Hepatocyte (in vitro differentiated cells): ENCODE measurements around the gene ABR. TPM values are rescaled to one million over a fixed set of nuclear protein-coding genes. Genes with fewer than 3 reads are reported as not detected.

Experiments
- DNase-seq: peaks from one replicate; pipeline ENCODE4 v3.0.0-alpha.2; 2016; ENCODE audit warnings: low spot score
- H2AFZ ChIP-seq: fragments of 200-600 bp; sonication (generic); 2 replicates; pipeline ENCODE4 v1.6.0; 2016; ENCODE audit warnings: antibody characterized with exemption, mild to moderate bottlenecking
- H3K27ac ChIP-seq: fragments of 200-600 bp; sonication (generic); 2 replicates; pipeline ENCODE4 v1.5.1; 2016; ENCODE audit warnings: mild to moderate bottlenecking
- H3K27me3 ChIP-seq: fragments of 200-600 bp; sonication (generic); 2 replicates; pipeline ENCODE4 v1.6.1; 2016
- H3K36me3 ChIP-seq: fragments of 200-600 bp; sonication (generic); replicated peaks from 2 replicates; pipeline ENCODE4 v1.5.1; 2016; ENCODE audit warnings: low read depth; ENCODE audit not compliant: insufficient read depth
- H3K4me1 ChIP-seq: fragments of 200-600 bp; sonication (generic); 2 replicates; pipeline ENCODE4 v1.5.1; 2016; ENCODE audit warnings: mild to moderate bottlenecking, moderate library complexity; ENCODE audit not compliant: insufficient read depth
- H3K4me2 ChIP-seq: fragments of 200-600 bp; sonication (generic); 2 replicates; pipeline ENCODE4 v1.6.0; 2016
- H3K4me3 ChIP-seq: fragments of 200-600 bp; sonication (generic); 2 replicates; pipeline ENCODE4 v1.5.1; 2016; ENCODE audit warnings: mild to moderate bottlenecking
- H3K79me2 ChIP-seq: fragments of 200-600 bp; sonication (generic); 2 replicates; pipeline ENCODE4 v1.6.0; 2017; ENCODE audit warnings: mild to moderate bottlenecking
- H3K9me2 ChIP-seq: fragments of 200-600 bp; sonication (generic); replicated peaks from 2 replicates; pipeline ENCODE4 v1.6.0; 2017; ENCODE audit warnings: mild to moderate bottlenecking; ENCODE audit not compliant: insufficient read depth
- H3K9me3 ChIP-seq: fragments of 200-600 bp; sonication (generic); 2 replicates; pipeline ENCODE4 v1.5.1; 2016; ENCODE audit warnings: low read depth, mild to moderate bottlenecking
- H4K20me1 ChIP-seq: fragments of 200-600 bp; sonication (generic); 2 replicates; pipeline ENCODE4 v1.6.0; 2016; ENCODE audit warnings: mild to moderate bottlenecking; ENCODE audit not compliant: insufficient read depth, poor library complexity, severe bottlenecking
- CTCF ChIP-seq: fragments of 200-600 bp; sonication (generic); IDR thresholded peaks from 2 replicates; pipeline ENCODE4 v1.5.1; 2016; ENCODE audit warnings: antibody characterized with exemption, mild to moderate bottlenecking; ENCODE audit not compliant: poor library complexity
- EZH2 ChIP-seq: fragments of 200-600 bp; sonication (generic); IDR thresholded peaks from 2 replicates; pipeline ENCODE4 v1.6.1; 2016; ENCODE audit warnings: antibody characterized with exemption, mild to moderate bottlenecking, borderline replicate concordance
- EZH2phosphoT487 ChIP-seq: fragments of 200-600 bp; sonication (generic); IDR thresholded peaks from one replicate; pipeline ENCODE4 v1.6.1; 2018; ENCODE audit warnings: antibody characterized with exemption, mild to moderate bottlenecking, low read depth, moderate library complexity; ENCODE audit not compliant: unreplicated experiment, severe bottlenecking
- WGBS: methylation state at CpG from one replicate; pipeline ENCODE4 v1.1.6; 2016; ENCODE audit warnings: low lambda C conversion rate; ENCODE audit errors: missing lambda C conversion rate; 5-methylcytosine and 5-hydroxymethylcytosine counted together
- polyA plus RNA-seq: library from polyadenylated mRNA; unstranded; fragments of >200 nt; fragmentation: Nextera tagmentation; extraction: Ambion mirVana; gene quantifications from 2 replicates; pipeline ENCODE4 v1.2.1, GENCODE V29; 2016
- total RNA-seq: library from RNA; depleted of rRNA; stranded (reverse); fragments of >200 nt; gene quantifications from 2 replicates; pipeline ENCODE4 v1.2.3, GENCODE V29; 2014

Gene ABR
- total and polyA plus RNA-seq, 2 experiments from 2014 or later, result 26.8 to 51.5 TPM

GRCh38 chr17:967122-967521 is 212.7 kb downstream of the ABR start:
- Histone ChIP-seq H3K27me3 (no peaks in the 10 kb centered on the region), H3K9me3 (no peaks in the 10 kb centered on the region), H3K4me3 (no peak overlapping the region), H3K27ac (peak overlapping the region; percentile 92), H4K20me1 (peaks cover 2% of the 10 kb centered on the region), H3K79me2 (peaks cover 93% of the 10 kb centered on the region), H3K36me3 (no peaks in the 10 kb centered on the region), H3K4me1 (peaks cover 62% of the 10 kb centered on the region), H3K9me2 (no peaks in the 10 kb centered on the region), H3K4me2 (no peak overlapping the region), H2AFZ (no peak overlapping the region)
- DNase-seq, result no peak
- WGBS, result 95% methylated on average over 9 of the region's 9 CpGs
- no peak for TF ChIP-seq CTCF
- no peak for TF ChIP-seq EZH2phosphoT487

- TF ChIP-seq EZH2, result no peak
- TF ChIP-seq EZH2phosphoT487, result no peak
- no peak for TF ChIP-seq CTCF
- no peaks in the 10 kb centered on the region for H3K9me2 ChIP-seq
- no peak overlapping the region for H3K4me3 ChIP-seq
- H3K4me2 ChIP-seq, result peak overlapping the region; percentile 65
- peaks cover 93% of the 10 kb centered on the region for H3K79me2 ChIP-seq
- no peaks in the 10 kb centered on the region for H3K36me3 ChIP-seq
- H2AFZ ChIP-seq, result no peak overlapping the region
- H4K20me1 ChIP-seq, result peaks cover 6% of the 10 kb centered on the region
- peak; percentile 63 for DNase-seq
- H3K27ac ChIP-seq, result peak overlapping the region; percentile 93
- peaks cover 55% of the 10 kb centered on the region for H3K4me1 ChIP-seq
- H3K27me3 ChIP-seq, result no peaks in the 10 kb centered on the region
- WGBS, result 33% methylated on average over 12 of the region's 12 CpGs
- H3K9me3 ChIP-seq, result no peaks in the 10 kb centered on the region
Measured at GRCh38 chr17:965311-965989, 214.3 kb downstream of the ABR start.

GRCh38 chr17:964876-965275 is 214.9 kb downstream of the ABR start:
- Histone ChIP-seq H2AFZ (no peak overlapping the region), H3K9me2 (no peaks in the 10 kb centered on the region), H3K27me3 (no peaks in the 10 kb centered on the region), H3K36me3 (no peaks in the 10 kb centered on the region), H3K9me3 (no peaks in the 10 kb centered on the region), H3K27ac (peak overlapping the region; percentile 93), H3K4me2 (peak overlapping the region; percentile 65), H3K79me2 (peaks cover 94% of the 10 kb centered on the region), H3K4me3 (no peak overlapping the region), H3K4me1 (peaks cover 49% of the 10 kb centered on the region), H4K20me1 (peaks cover 6% of the 10 kb centered on the region)
- no peak for DNase-seq
- no peak for TF ChIP-seq CTCF
- TF ChIP-seq EZH2, result no peak
- TF ChIP-seq EZH2phosphoT487, result no peak
- WGBS, result 26% methylated on average over 14 of the region's 14 CpGs
